RWPE2 (cell line): ENCODE measurements around the gene CA6.
"Not testable (repeated sequence)": the region's sequence is repeated elsewhere in the genome, so short reads cannot be mapped to it uniquely, and the experiment has no call there.

Experiments used
- ATAC-seq: fragments of 200-7000 bp; cut with Tn5 transposase; 3 replicates; pipeline ENCODE4 v1.9.1; 2021; ENCODE audit warnings: low read depth
- DNase-seq: peaks from one replicate; pipeline ENCODE4 v3.0.0-alpha.2; 2020; ENCODE audit warnings: low spot score
- H3K27ac ChIP-seq: fragments of 450-650 bp; 2 replicates; pipeline ENCODE4 v1.5.1; 2017; ENCODE audit warnings: mild to moderate bottlenecking; ENCODE audit not compliant: poor library complexity, severe bottlenecking
- H3K27me3 ChIP-seq: fragments of 250-450 bp; sonication (Bioruptor Pico); 2 replicates; pipeline ENCODE4 v1.5.1; 2021; ENCODE audit warnings: mild to moderate bottlenecking, moderate library complexity; ENCODE audit not compliant: insufficient read depth, poor library complexity, severe bottlenecking
- H3K36me3 ChIP-seq: fragments of 250-450 bp; sonication (Bioruptor Pico); 2 replicates; pipeline ENCODE4 v1.5.1; 2020; ENCODE audit warnings: low read depth, mild to moderate bottlenecking, moderate library complexity
- H3K4me1 ChIP-seq: fragments of 250-450 bp; sonication (Bioruptor Pico); 2 replicates; pipeline ENCODE4 v1.5.1; 2021; ENCODE audit warnings: mild to moderate bottlenecking, moderate library complexity; ENCODE audit not compliant: insufficient read depth, poor library complexity, severe bottlenecking
- H3K4me3 ChIP-seq: fragments of 250-450 bp; sonication (Bioruptor Pico); 2 replicates; pipeline ENCODE4 v1.5.1; 2021; ENCODE audit warnings: mild to moderate bottlenecking, moderate library complexity; ENCODE audit not compliant: severe bottlenecking
- H3K9me3 ChIP-seq: fragments of 250-450 bp; sonication (Bioruptor Pico); 2 replicates; pipeline ENCODE4 v1.5.1; 2021; ENCODE audit warnings: mild to moderate bottlenecking, moderate library complexity; ENCODE audit not compliant: severe bottlenecking
- CTCF ChIP-seq: fragments of 450-650 bp; IDR thresholded peaks from one replicate; pipeline ENCODE4 v1.5.1; 2017; ENCODE audit warnings: mild to moderate bottlenecking, moderate library complexity; ENCODE audit not compliant: poor library complexity, severe bottlenecking

The CA6 gene

DNA sequence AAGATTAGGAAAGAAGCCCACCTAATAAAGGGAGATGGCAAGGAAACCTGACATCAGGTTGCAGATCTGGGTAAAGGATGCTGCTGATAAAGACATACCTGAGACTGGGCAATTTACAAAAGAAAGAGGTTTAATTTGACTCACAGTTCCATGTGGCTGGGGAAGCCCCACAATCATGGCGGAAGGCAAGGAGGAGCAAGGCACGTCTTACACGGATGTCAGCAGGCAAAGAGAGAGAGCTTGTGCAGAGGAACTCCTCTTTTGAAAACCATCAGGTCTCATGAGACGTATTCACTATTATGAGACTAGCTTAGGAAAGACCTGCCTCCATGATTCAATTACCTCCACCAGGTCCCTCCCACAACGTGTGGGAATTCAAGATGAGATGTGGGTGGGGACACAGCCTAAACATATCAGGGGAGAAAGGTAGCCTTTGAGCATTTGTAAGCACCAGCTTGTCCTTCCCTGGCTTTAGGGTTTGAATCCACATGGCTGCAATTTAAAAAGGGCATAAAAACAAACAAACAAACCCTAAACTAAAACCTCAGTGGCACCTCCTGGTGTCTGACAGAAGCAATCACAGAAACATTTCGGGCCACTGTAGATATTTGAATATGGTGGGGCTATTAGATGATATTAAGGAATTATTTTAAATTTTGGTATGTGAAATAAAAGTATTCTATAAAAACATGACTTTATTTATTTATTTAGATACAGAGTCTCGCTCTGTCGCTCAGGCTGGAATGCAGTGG, 47.4 kb downstream of the CA6 start:
- no peaks in the 10 kb centered on the region for H3K9me3 ChIP-seq
- no peaks in the 10 kb centered on the region for H3K27me3 ChIP-seq

GRCh38 chr1:8993962-8994675, 48.5 kb downstream of the CA6 start:
- DNase-seq, H3K4me3 ChIP-seq, H3K36me3 ChIP-seq, H3K27me3 ChIP-seq, H3K9me3 ChIP-seq, H3K27ac ChIP-seq, H3K4me1 ChIP-seq, ATAC-seq: not testable (repeated sequence)

More for the DNA sequence above, 47.4 kb downstream of the CA6 start:
- no peak for TF ChIP-seq CTCF
- DNase-seq, result no peak
- no peaks in the 10 kb centered on the region for H3K4me1 ChIP-seq
- no peaks in the 10 kb centered on the region for H3K36me3 ChIP-seq
- H3K4me3 ChIP-seq, result no peak overlapping the region
- ATAC-seq, result no peak
- H3K27ac ChIP-seq, result no peak overlapping the region

DNA sequence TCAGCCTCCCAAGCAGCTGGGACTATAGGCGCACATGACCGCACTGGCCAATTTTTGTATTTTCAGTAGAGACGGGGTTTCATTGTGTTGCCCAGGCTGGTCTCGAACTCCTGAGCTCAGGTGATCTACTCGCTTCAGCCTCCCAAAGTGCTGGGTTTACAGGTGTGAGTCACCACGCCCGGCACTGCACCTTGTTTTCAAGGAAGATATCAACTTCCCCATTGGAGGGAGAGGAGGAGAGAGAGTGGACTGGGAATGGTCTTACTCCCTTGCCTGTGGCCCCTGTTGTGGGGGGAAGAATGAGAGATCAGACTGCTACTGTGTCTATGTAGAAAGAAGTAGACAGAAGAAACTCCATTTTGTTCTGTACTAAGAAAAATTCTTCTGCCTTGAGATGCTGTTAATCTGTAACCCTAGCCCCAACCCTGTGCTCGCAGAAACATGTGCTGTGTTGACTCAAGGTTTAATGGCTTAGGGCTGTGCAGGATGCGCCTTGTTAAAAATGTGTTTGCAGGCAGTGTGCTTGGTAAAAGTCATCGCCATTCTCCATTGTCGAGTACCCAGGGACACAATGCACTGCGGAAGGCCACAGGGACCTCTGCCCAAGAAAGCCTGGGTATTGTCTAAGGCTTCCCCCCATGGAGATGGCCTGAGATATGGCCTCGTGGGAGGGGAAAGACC, 56.0 kb downstream of the CA6 start:
- not testable (repeated sequence) for H3K27me3 ChIP-seq, H3K9me3 ChIP-seq, H3K4me3 ChIP-seq, DNase-seq, H3K36me3 ChIP-seq, ATAC-seq, H3K4me1 ChIP-seq
- peak overlapping the region; percentile 16 for H3K27ac ChIP-seq

DNA sequence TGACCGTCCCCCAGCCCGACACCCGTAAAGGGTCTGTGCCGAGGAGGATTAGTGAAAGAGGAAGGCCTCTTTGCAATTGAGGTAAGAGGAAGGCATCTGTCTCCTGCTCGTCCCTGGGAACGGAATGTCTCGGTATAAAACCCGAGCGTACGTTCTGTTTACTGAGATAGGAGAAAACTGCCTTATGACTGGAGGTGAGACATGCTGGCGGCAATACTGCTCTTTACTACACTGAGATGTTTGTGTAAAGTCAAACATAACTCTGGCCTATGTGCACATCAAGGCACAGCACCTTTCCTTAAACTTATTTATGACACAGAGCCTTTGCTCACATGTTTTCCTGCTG, 56.5 kb downstream of the CA6 start:
- ATAC-seq, DNase-seq, H3K36me3 ChIP-seq, H3K27ac ChIP-seq, H3K27me3 ChIP-seq, H3K9me3 ChIP-seq, H3K4me3 ChIP-seq, H3K4me1 ChIP-seq: not testable (repeated sequence)

- Histone ChIP-seq H3K27ac (no peak overlapping the region), H3K4me3 (no peak overlapping the region), H3K27me3 (no peaks in the 10 kb centered on the region), H3K9me3 (no peaks in the 10 kb centered on the region), H3K4me1 (no peaks in the 10 kb centered on the region), H3K36me3 (no peaks in the 10 kb centered on the region)
- DNase-seq, result no peak
- ATAC-seq, result no peak
- TF ChIP-seq CTCF, result no peak
Observed at GRCh38 chr1:9004031-9004699, 58.5 kb downstream of the CA6 start.
